ENCODE results near the gene MAP2K5. TPM values are rescaled to one million over a fixed set of nuclear protein-coding genes. Genes with fewer than 3 reads are reported as not detected.

The MAP2K5 gene
- total and polyA plus RNA-seq, 9 of the 15 experiments (the other 6 are each of a cell fraction or from before 2014, with no cell fraction given), result 0.41 to 16.5 (median 7.5) TPM

DNA sequence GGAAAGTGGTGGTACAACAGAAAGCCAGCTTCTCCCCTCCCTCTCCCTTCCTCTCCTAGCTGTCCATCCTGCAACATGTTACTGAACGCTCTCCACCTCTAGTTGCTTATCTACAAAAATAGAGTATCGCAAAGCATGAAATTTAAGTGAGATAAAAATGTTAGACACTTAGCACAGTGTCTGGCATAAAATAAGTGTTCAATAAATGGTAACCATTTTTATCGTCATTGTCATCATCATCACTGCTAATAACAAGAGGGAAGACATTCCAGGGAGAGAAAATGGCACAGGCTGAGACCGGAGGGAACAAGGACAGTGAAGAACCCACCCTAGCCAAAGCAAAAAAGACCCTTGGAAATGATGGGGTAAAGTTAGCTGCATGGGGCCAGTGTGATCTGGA is 244.1 kb downstream of the MAP2K5 start:
- TF ChIP-seq RBM34 (IDR thresholded peaks at IDR 0.05; ENCODE audit: borderline replicate concordance, insufficient read depth, low read length) (no peak), CBFA2T3 (IDR thresholded peaks at IDR 0.05) (no peak), BRD9 (IDR thresholded peaks at IDR 0.05; ENCODE audit: low read depth, partially characterized antibody) (no peak), ELF1 (tag; IDR thresholded peaks at IDR 0.05) (no peak), KLF1 (tag; IDR thresholded peaks at IDR 0.05) (no peak), SMARCC2 (IDR thresholded peaks at IDR 0.05; ENCODE audit: low read depth) (no peak), SAFB (IDR thresholded peaks at IDR 0.05; ENCODE audit: borderline replicate concordance, low read depth, low read length) (no peak), NFIC (IDR thresholded peaks at IDR 0.05) (no peak), IRF2 (CRISPR knock-in tag; IDR thresholded peaks at IDR 0.05) (no peak)
- TF ChIP-seq, protein P1, sequence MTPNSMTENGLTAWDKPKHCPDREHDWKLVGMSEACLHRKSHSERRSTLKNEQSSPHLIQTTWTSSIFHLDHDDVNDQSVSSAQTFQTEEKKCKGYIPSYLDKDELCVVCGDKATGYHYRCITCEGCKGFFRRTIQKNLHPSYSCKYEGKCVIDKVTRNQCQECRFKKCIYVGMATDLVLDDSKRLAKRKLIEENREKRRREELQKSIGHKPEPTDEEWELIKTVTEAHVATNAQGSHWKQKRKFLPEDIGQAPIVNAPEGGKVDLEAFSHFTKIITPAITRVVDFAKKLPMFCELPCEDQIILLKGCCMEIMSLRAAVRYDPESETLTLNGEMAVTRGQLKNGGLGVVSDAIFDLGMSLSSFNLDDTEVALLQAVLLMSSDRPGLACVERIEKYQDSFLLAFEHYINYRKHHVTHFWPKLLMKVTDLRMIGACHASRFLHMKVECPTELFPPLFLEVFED (CRISPR knock-in tag; conservative IDR thresholded peaks at IDR 0.05), result no peak
- TF ChIP-seq, protein P2, sequence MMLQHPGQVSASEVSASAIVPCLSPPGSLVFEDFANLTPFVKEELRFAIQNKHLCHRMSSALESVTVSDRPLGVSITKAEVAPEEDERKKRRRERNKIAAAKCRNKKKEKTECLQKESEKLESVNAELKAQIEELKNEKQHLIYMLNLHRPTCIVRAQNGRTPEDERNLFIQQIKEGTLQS (IDR thresholded peaks at IDR 0.05), result no peak
- TF ChIP-seq, protein P2 (CRISPR knock-in tag; conservative IDR thresholded peaks at IDR 0.05), result no peak
- no TSS peak for BruUV-seq (replicated peaks)

More for the DNA sequence above, 244.1 kb downstream of the MAP2K5 start:
- Histone ChIP-seq H2AFZ (ENCODE audit: low read depth, low read length) (no peak overlapping the region), H3K9me3 (replicated peaks; ENCODE audit: control insufficient read depth, insufficient read depth, low read depth, low read length) (no peaks in the 10 kb centered on the region), H3K27me3 (ENCODE audit: control insufficient read depth in 2 of 2, insufficient read depth in 2 of 2, low read length in 2 of 2) (no peaks in the 10 kb centered on the region), H3K9me1 (ENCODE audit: control insufficient read depth, insufficient read depth, low read length) (no peaks in the 10 kb centered on the region), H4K20me1 (replicated peaks; ENCODE audit: control insufficient read depth, insufficient read depth, low read length) (no peaks in the 10 kb centered on the region), H3K4me1 (replicated peaks in 1 of 2; ENCODE audit: control insufficient read depth in 2 of 2, insufficient read depth in 2 of 2, low read length in 2 of 2) (peaks cover 0 to 8% of the 10 kb centered on the region in 2 experiments; a peak in 2 of 5 replicates), H3K36me3 (ENCODE audit: control insufficient read depth, insufficient read depth, low read length) (no peaks in the 10 kb centered on the region), H3K4me2 (ENCODE audit: insufficient read depth, low read length) (no peak overlapping the region), H3K4me3 (no peak overlapping the region), H3K9ac (ENCODE audit: insufficient read depth in 1 of 2, low read depth in 2 of 2, low read length in 2 of 2) (no peak overlapping the region), H3K27ac (ENCODE audit: extremely low read depth, low read depth, low read length) (no peak overlapping the region), H3K79me2 (ENCODE audit: control insufficient read depth, insufficient read depth, low read length) (no peaks in the 10 kb centered on the region)
- POLR2A ChIA-PET, result interaction anchor here (0.6 kb wide), 1 partner anchor 57 kb away, joined by 3 read pairs; no protein-coding TSS in a partner anchor
- no peak for DNase-seq (ENCODE audit: extremely low read depth in 1 of 4, low spot score in 3 of 4)
- ATAC-seq, result no peak
- CTCF ChIA-PET (ENCODE audit: low intra/inter-chr PET ratio), result no interaction called here
- intact Hi-C loops (cut with micrococcal nuclease) (no loop called here), in situ Hi-C loops (cut with MboI) (no loop called here)
- FAIRE-seq, result no peak
- 81% methylated on average over 3 of the region's 4 CpGs for WGBS (ENCODE audit: insufficient coverage, low coverage, missing lambda C conversion rate)
